Loucy (cell line): ENCODE results near the gene CASQ1.

Experiments
- H2AFZ ChIP-seq: fragments of 200-600 bp; sonication (generic); 2 replicates; pipeline ENCODE4 v1.6.0; 2016; ENCODE audit warnings: antibody characterized with exemption, mild to moderate bottlenecking, low read length, moderate library complexity
- H3F3A ChIP-seq: fragments of 200-600 bp; 2 replicates; pipeline ENCODE4 v1.6.0; 2016; ENCODE audit warnings: antibody characterized with exemption, low read depth, mild to moderate bottlenecking
- H3K27me3 ChIP-seq: fragments of 200-600 bp; sonication (generic); 2 replicates; pipeline ENCODE4 v1.6.1; 2014; ENCODE audit warnings: low read length, mild to moderate bottlenecking; ENCODE audit not compliant: insufficient read depth, poor library complexity, severe bottlenecking
- H3K36me3 ChIP-seq: fragments of 200-600 bp; sonication (generic); 2 replicates; pipeline ENCODE4 v1.6.1; 2016; ENCODE audit warnings: low read length; ENCODE audit not compliant: insufficient read depth
- H3K4me1 ChIP-seq: fragments of 200-600 bp; sonication (generic); 2 replicates; pipeline ENCODE4 v1.5.1; 2014; ENCODE audit warnings: low read length, mild to moderate bottlenecking; ENCODE audit not compliant: insufficient read depth, poor library complexity, severe bottlenecking
- H3K4me2 ChIP-seq: fragments of 200-600 bp; sonication (generic); 2 replicates; pipeline ENCODE4 v1.6.0; 2014; ENCODE audit warnings: antibody characterized with exemption, low read length, low read depth, mild to moderate bottlenecking; ENCODE audit not compliant: poor library complexity, severe bottlenecking
- H3K4me3 ChIP-seq: fragments of 200-600 bp; sonication (generic); 2 replicates; pipeline ENCODE4 v1.5.1; 2014; ENCODE audit warnings: low read length, mild to moderate bottlenecking, mixed read lengths; ENCODE audit not compliant: poor library complexity, severe bottlenecking
- H3K79me2 ChIP-seq: fragments of 200-600 bp; sonication (generic); 2 replicates; pipeline ENCODE4 v1.6.1; 2014; ENCODE audit warnings: low read length; ENCODE audit not compliant: insufficient read depth
- H3K9ac ChIP-seq: fragments of 200-600 bp; sonication (generic); 2 replicates; pipeline ENCODE4 v1.6.0; 2014; ENCODE audit warnings: mild to moderate bottlenecking, low read depth, low read length, moderate library complexity; ENCODE audit not compliant: poor library complexity, severe bottlenecking
- H3K9me2 ChIP-seq: fragments of 200-600 bp; sonication (generic); replicated peaks from 2 replicates; pipeline ENCODE4 v1.6.1; 2016; ENCODE audit warnings: low read depth, low read length, mixed read lengths
- H3K9me3 ChIP-seq: fragments of 200-600 bp; sonication (generic); 2 replicates; pipeline ENCODE4 v1.6.1; 2014; ENCODE audit warnings: mild to moderate bottlenecking, antibody characterized with exemption, low read length, low read depth; ENCODE audit not compliant: insufficient read depth
- H4K20me1 ChIP-seq: fragments of 200-600 bp; sonication (generic); 2 replicates; pipeline ENCODE4 v1.6.0; 2014; ENCODE audit warnings: antibody characterized with exemption, low read length, mild to moderate bottlenecking; ENCODE audit not compliant: insufficient read depth, poor library complexity, severe bottlenecking
- CTCF ChIP-seq: fragments of 200-600 bp; sonication (generic); conservative IDR thresholded peaks from 2 replicates; pipeline ENCODE4 v1.5.1; 2014; ENCODE audit warnings: mild to moderate bottlenecking, antibody characterized with exemption, low read length
- EZH2phosphoT487 ChIP-seq: fragments of 200-600 bp; IDR thresholded peaks from 2 replicates; pipeline ENCODE4 v1.6.1; 2018; ENCODE audit warnings: antibody characterized with exemption, mild to moderate bottlenecking, moderate library complexity, borderline replicate concordance

Gene CASQ1

GRCh38 chr1:160245434-160245833 is 55.1 kb downstream of the CASQ1 start:
- no peak overlapping the region for H3K4me2 ChIP-seq
- H3K9me2 ChIP-seq: no peaks in the 10 kb centered on the region
- no peaks in the 10 kb centered on the region for H3K4me1 ChIP-seq
- H3K79me2 ChIP-seq: peaks cover 26% of the 10 kb centered on the region; the same call in 1 of the 2 replicates
- TF ChIP-seq EZH2phosphoT487: no peak
- no peak for TF ChIP-seq CTCF
- H3F3A ChIP-seq: no peaks in the 10 kb centered on the region
- no peaks in the 10 kb centered on the region for H3K9me3 ChIP-seq
- no peak overlapping the region for H3K9ac ChIP-seq
- H3K27me3 ChIP-seq: no peaks in the 10 kb centered on the region
- H3K4me3 ChIP-seq: no peak overlapping the region
- peaks cover 12% of the 10 kb centered on the region for H4K20me1 ChIP-seq
- no peak overlapping the region for H2AFZ ChIP-seq
- peaks cover 29% of the 10 kb centered on the region; the same call in 1 of the 2 replicates for H3K36me3 ChIP-seq

DNA sequence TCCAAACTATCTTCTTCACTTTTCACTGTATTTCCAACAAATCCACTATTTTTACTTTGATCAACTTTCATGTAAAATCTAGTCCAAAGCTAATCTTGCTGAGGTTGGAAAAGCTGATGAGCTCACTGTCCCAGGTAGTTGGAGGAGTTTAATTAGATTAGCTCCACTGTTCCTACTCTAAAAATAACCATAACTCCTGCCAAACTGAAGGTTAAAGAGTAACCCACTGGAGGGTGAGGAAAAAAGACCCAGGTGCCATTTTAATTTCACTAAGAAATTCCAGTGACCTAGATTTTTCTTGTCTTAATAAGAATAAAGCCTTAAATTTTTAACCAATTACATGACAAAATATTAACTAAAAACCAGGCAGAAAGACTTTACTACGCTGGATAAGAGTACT is 56.7 kb downstream of the CASQ1 start:
- Histone ChIP-seq H2AFZ (no peak overlapping the region), H3F3A (no peaks in the 10 kb centered on the region), H3K9ac (no peak overlapping the region), H3K4me1 (no peaks in the 10 kb centered on the region), H3K36me3 (peaks cover 21% of the 10 kb centered on the region; the same call in 1 of the 2 replicates), H3K27me3 (no peaks in the 10 kb centered on the region), H3K79me2 (peaks cover 32% of the 10 kb centered on the region; the same call in 1 of the 2 replicates), H3K4me3 (no peak overlapping the region), H3K9me3 (no peaks in the 10 kb centered on the region), H3K4me2 (no peak overlapping the region), H3K9me2 (no peaks in the 10 kb centered on the region), H4K20me1 (peaks cover 14% of the 10 kb centered on the region)
- TF ChIP-seq CTCF (no peak), EZH2phosphoT487 (no peak)

GRCh38 chr1:160251011-160251410 is 60.6 kb downstream of the CASQ1 start:
- Histone ChIP-seq H3K79me2 (peaks cover 25% of the 10 kb centered on the region; the same call in 1 of the 2 replicates), H3K4me1 (no peaks in the 10 kb centered on the region), H4K20me1 (peaks cover 10% of the 10 kb centered on the region), H3K4me2 (no peak overlapping the region), H3K9me3 (no peaks in the 10 kb centered on the region), H3K4me3 (no peak overlapping the region), H3K9ac (no peak overlapping the region), H3K36me3 (no peaks in the 10 kb centered on the region), H3F3A (no peaks in the 10 kb centered on the region), H2AFZ (no peak overlapping the region), H3K27me3 (no peaks in the 10 kb centered on the region), H3K9me2 (no peaks in the 10 kb centered on the region)
- TF ChIP-seq EZH2phosphoT487 (no peak), CTCF (no peak)
